Daoy (cell line): ENCODE data around the gene KCNA2. TPM values are rescaled to one million over a fixed set of nuclear protein-coding genes. Genes with fewer than 3 reads are reported as not detected.

Source experiments
- DNase-seq: peaks from one replicate; pipeline ENCODE4 v3.0.0-alpha.2; 2015; ENCODE audit warnings: low read depth
- total RNA-seq: library from RNA; depleted of rRNA; stranded (reverse); fragments of >200 nt; shearing (Covaris generic); gene quantifications from 2 replicates; pipeline ENCODE4 v1.2.3, GENCODE V29; 2014

KCNA2 gene
- total RNA-seq, 1 experiment from 2014 or later: 0.17 TPM

DNA sequence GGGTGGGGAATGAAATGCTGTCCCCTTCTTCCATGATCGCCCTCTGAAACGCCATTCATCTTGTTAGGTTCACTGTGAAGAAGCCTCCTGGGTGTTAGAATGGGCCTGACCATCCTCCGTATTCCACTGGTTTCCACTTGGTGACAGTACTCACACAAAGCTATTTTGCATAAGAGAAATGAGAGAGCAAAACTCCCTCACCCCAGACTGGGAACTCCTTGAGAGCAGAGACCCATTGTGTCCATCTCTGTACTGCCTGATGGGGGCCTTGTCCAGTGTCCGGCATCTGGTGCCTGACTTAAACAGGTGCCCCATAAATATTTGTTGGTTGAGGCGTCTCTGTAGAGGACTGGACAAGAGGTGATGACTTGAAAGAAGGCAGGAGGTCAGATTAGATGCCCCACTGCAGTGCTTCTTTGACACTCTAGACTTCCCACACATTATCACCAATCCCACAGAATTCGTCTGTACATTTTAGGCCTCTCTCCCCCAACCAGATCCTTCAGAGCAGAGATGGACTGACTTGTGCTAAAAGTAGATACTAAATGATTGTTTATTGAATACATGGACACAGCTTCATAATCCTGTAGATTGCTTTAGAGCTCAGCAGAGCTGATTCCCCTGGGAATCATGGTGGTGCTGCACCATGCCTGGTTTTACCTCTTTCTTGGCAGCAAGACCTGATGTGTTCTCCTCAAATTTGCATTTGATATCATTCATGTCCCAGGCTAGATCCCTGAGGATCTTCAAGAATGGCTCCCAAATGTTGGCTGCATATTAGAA, 22.4 kb upstream of the KCNA2 start:
- no peak for DNase-seq

- no peak for DNase-seq
Observed at GRCh38 chr1:110627764-110628163, 21.6 kb upstream of the KCNA2 start.

GRCh38 chr1:110626889-110627288, 20.7 kb upstream of the KCNA2 start:
- no peak for DNase-seq

GRCh38 chr1:110620686-110621085, 14.5 kb upstream of the KCNA2 start:
- DNase-seq: no peak

DNA sequence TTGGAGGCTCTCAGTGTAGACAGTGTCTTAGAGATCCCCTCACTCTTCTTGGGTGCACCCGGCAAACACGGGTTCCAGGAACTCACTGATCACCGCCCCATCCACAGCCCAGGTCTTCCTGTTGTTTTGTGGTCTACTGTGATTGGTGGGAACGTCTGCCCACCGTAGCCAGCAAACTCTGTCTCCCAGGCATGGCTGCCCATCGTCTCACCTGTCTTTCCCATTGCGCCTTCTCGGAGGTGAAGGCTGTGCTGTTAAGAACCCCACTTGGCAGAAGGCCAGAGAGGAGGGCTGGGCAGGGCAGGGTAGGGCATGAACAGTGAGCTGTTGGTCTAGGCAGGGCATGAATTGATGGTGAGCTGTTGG, 14.1 kb upstream of the KCNA2 start:
- DNase-seq: no peak

GRCh38 chr1:110619412-110620249, 13.5 kb upstream of the KCNA2 start:
- peak; percentile 96 for DNase-seq

DNA sequence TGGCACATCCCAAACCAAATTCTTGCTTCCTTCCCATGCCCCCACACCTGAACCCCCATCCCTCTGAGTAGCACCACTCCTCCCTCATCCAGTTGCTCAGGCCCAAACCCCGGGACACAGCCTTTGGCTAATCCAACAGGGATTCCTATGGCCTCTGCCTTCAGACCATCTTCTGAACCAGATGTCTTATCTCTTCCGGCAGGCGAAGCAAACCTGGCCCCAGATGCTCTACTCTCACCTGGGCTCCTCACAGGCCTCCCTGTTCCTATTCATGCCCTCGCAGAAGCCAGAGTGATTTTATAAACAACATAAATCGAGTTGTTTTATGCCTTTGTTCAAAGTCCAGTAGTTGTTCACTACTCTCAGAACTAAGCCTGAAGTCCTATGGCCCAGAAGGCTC, 12.5 kb upstream of the KCNA2 start:
- DNase-seq: no peak

GRCh38 chr1:110617589-110617988, 11.4 kb upstream of the KCNA2 start:
- no peak for DNase-seq

GRCh38 chr1:110617116-110617515, 11.0 kb upstream of the KCNA2 start:
- DNase-seq: no peak

DNA sequence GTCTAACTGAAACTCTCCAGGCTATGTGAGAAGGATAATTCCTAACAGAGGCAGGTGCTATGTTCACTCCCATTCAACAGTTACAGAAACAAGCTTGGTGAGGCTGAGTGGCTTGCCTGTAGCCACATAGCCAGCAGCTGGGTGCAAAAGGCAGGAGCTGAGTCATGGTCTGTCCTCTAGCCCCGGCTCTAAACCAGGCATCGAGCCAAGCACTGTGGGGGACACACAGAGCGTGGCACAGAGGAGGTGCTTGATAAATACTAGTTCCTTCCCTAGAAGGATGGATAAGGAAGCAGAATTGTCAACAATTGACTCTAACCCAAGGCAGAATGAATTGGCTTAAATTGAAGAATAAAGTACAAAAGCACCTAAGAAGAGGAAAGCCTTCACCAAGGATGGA, 10.4 kb upstream of the KCNA2 start:
- peak; percentile 91 for DNase-seq

GRCh38 chr1:110615548-110616130, 9.5 kb upstream of the KCNA2 start:
- peak; percentile 88 for DNase-seq

- DNase-seq: peak; percentile 22
Observed at GRCh38 chr1:110612060-110612745, 6.0 kb upstream of the KCNA2 start.

GRCh38 chr1:110610696-110611286, 4.6 kb upstream of the KCNA2 start:
- no peak for DNase-seq

DNA sequence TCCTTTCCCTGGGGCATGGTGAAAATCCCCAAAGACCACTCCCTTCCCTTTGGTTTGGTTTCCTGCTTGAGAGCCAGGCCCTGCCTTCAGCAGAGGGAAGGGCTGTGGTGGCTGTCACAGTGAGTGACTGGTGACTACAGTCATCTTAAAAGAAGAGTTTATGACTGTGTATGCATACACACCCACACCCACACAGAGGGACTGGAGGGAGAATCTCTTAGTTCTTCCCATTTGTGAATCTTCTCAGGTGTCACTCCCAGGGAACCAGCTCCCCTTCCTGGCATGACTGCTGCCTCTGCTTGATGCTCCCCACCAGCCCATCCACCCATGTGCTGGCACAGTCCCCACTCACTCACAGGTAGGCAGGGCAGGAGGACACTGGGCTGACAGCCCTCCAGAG, 3.9 kb upstream of the KCNA2 start:
- DNase-seq: no peak

- DNase-seq: no peak
Observed at GRCh38 chr1:110608247-110608646, 2.1 kb upstream of the KCNA2 start.

DNA sequence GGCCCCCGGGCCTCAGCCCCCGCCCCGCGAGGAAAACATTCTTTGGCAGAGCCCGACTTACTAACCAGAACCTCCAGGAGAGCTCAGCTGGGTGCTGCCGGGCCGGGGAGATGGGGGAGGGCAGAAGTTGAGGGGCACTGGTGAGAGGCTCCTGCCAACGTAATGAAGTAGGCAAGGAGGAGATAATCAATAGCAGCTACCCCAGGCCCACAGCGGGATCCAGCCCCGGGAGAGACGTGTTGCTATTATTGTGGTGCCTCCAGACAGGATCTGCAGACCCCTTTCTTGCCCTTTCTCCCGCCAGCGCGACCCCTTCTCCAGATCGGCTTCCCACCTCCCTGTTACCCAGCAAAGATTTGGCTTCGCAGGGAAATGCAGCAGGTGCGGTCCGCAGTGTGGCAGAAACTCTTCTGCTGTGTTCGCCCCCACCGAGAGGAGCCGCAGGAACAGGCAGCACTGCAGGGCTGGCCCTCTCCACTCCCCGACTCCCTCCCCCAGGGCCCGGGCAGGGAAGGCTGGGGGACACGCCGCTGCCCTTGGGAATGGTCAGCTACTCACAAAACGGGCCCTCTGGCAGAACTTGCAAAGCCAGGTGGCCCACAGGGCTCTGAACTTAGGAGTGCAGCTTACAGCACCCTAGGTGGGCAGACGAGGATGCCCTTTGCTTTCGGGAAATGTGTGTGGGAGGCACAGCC, 1.5 kb upstream of the KCNA2 start:
- no peak for DNase-seq

DNA sequence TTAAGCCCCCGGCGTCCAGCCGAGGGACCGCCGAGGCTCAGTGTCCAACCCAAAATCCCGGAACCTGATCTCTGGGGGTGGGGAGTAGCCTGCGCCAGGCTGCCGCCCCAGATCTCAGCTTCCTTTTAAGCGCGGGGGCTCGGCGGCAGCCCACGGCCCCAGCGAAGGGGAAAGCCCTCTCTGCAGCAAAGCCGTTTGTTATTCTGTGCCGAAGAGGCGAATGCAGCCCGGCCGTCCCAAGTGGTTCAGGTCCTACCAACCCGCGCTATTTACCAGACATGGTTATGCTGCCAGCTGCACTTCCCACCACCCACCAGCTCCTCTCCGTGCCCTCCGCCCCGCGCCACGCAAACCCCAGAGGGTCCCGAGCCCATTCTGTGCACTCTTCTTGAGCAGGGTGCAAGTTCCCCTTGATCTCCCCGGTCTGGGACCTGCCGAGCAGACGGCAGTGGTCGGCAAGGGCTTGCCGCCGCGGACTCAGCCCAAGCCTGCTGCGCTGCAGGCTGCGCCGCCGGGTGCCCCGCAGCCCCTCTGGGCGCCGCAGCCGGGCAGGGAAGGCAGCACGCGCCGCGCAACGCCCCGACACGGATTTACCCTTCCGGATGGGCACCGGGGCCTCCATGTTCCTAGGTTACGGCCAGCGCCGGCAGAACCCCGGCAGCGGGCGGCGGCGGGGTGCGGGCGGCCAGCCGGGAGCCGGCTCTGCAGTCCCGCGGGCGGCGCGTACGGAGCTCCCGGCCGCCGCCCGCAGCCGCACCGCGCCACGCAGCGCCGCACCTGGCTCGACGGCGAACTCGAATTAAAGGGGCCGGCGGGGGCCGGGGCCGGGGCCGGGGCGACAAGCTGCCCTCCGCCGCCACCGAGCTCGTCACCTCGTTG, 738 bp upstream of the KCNA2 start:
- peak; percentile 51 for DNase-seq

DNA sequence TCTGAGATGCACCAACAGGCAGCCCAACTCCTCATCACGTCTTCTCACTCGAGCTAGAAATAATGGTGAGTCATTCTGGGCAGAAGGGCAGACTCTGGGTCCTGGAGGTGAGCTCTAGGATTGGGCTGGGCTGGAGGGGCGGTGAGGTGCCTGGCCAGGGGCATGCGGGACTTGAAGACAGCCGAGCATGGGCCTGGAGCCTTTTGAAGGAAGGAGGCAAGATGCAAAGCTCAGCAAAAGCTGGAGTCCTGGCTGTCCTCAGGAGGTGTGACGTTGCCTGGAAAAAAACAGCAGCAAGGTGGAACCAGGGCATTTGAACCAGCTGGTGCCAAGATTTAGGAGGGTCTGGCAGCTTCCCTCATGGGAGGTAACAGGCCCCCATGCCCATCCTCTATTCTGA, 712 bp downstream of the KCNA2 start:
- DNase-seq: no peak

GRCh38 chr1:110604586-110605148, 1.5 kb downstream of the KCNA2 start:
- DNase-seq: no peak

DNA sequence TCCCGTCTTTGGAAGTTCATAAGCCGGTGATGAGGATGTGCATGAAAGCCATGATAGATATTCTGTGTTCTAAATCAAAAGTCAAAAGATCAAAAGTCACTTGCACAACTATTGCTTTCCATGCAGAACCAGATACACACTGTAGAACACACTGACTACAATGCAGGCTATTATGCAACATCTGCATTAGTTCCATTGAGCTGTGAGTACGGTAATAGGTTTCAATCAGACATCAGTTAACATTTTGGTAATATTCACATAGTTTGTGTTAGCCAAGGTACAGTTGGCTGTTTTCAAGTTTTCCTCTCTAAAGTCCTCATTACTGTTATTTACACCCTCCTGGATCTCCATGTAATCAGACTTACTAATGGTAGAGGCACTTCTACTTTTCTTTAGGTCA, 3.1 kb downstream of the KCNA2 start:
- DNase-seq: no peak
